ENCODE measurements around the gene ITIH5. TPM values are rescaled to one million over a fixed set of nuclear protein-coding genes. Genes with fewer than 3 reads are reported as not detected.

The ITIH5 gene
- total and polyA plus RNA-seq, 2 of the 13 experiments (the other 11 are each of a cell fraction or from before 2014, with no cell fraction given) = 4.7 to 8.9 TPM

GRCh38 chr10:7634142-7634894 is 32.4 kb downstream of the ITIH5 start (continued):
- TF ChIP-seq UBTF (CRISPR knock-in tag; IDR thresholded peaks at IDR 0.05) = no peak

GRCh38 chr10:7626283-7626682 is 40.5 kb downstream of the ITIH5 start:
- intact Hi-C loops (cut with micrococcal nuclease; ENCODE audit: unreplicated experiment) = no loop called here

More at GRCh38 chr10:7626283-7626682, 40.5 kb downstream of the ITIH5 start:
- Histone ChIP-seq H3K36me3 (replicated peaks in 1 of 2; ENCODE audit: control insufficient read depth in 1 of 2, insufficient read depth in 2 of 2, low read length in 2 of 2) (no peaks in the 10 kb centered on the region), H3K27me3 (ENCODE audit: control insufficient read depth in 1 of 2, insufficient read depth in 2 of 2, low read length in 2 of 2) (no peaks in the 10 kb centered on the region), H3K79me2 (ENCODE audit: insufficient read depth, low read length) (no peaks in the 10 kb centered on the region), H3K9me3 (ENCODE audit: low read length) (no peaks in the 10 kb centered on the region), H2AFZ (ENCODE audit: low read length) (no peak overlapping the region), H3K4me2 (ENCODE audit: low read depth, low read length) (no peak overlapping the region), H3K4me3 (replicated peaks in 1 of 3; ENCODE audit: insufficient read depth in 1 of 3, low read depth in 2 of 3, low read length in 3 of 3) (no peak overlapping the region), H3K4me1 (ENCODE audit: insufficient read depth, low read length) (no peaks in the 10 kb centered on the region), H3K27ac (ENCODE audit: extremely low read length, insufficient read depth, low read length) (no peak overlapping the region), H4K20me1 (ENCODE audit: insufficient read depth, low read length) (no peaks in the 10 kb centered on the region), H3K9ac (ENCODE audit: insufficient read depth, low read depth, low read length) (no peak overlapping the region)
- no TSS peak for BruUV-seq (replicated peaks)
- no peak for FAIRE-seq
- no peak for DNase-seq (ENCODE audit: low spot score)
- WGBS (ENCODE audit: low lambda C conversion rate) = 85% methylated on average over 10 of the region's 10 CpGs
- TF ChIP-seq ZNF576 (CRISPR knock-in tag; IDR thresholded peaks at IDR 0.05) (no peak), GATAD1 (CRISPR knock-in tag; IDR thresholded peaks at IDR 0.05) (no peak), PHB2 (IDR thresholded peaks at IDR 0.05; ENCODE audit: partially characterized antibody) (no peak), IKZF4 (CRISPR knock-in tag; IDR thresholded peaks at IDR 0.05; ENCODE audit: borderline replicate concordance, low read depth, not compliant biosample characterization) (no peak), ZSCAN29 (CRISPR knock-in tag; conservative IDR thresholded peaks at IDR 0.05) (no peak), PCBP1 (IDR thresholded peaks at IDR 0.05; ENCODE audit: borderline replicate concordance, low read depth, low read length) (no peak), HMG20A (CRISPR knock-in tag; IDR thresholded peaks at IDR 0.05; ENCODE audit: borderline replicate concordance) (no peak), ZNF446 (CRISPR knock-in tag; IDR thresholded peaks at IDR 0.05) (no peak), MLX (CRISPR knock-in tag; IDR thresholded peaks at IDR 0.05) (no peak), TOE1 (CRISPR knock-in tag; IDR thresholded peaks at IDR 0.05) (no peak)
- POLR2A ChIA-PET = no interaction called here
- CTCF ChIA-PET (ENCODE audit: low intra/inter-chr PET ratio, low total read pairs) = no interaction called here
- no peak for ATAC-seq
- in situ Hi-C loops (cut with HindIII; ENCODE audit: extremely low pct_ligation_motif_present, low pct_unique_long_range_greater_than_20kb) = no loop called here
